Measurements from ENCODE around the gene PDLIM4.

DNA sequence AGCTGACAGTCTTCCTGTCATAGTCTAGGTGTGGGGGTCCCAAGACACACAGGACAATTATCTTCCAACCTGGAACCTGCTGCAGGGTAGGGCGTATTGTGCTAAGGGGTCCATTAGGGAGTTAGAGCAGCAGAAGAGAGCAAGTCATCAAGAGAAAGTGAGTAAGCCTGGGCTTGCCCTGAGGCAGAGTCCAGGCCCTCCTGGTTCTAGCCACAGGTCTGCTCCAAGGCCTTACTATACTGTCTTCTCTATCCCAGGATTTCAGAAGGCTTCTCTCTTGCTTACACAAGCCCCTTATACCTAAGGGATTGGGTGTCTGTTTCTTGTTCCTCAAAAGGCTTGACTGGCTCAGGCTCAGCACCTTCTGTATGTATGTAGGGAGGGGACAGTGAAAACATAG, 37.5 kb upstream of the PDLIM4 start:
- TF ChIP-seq, protein P1, sequence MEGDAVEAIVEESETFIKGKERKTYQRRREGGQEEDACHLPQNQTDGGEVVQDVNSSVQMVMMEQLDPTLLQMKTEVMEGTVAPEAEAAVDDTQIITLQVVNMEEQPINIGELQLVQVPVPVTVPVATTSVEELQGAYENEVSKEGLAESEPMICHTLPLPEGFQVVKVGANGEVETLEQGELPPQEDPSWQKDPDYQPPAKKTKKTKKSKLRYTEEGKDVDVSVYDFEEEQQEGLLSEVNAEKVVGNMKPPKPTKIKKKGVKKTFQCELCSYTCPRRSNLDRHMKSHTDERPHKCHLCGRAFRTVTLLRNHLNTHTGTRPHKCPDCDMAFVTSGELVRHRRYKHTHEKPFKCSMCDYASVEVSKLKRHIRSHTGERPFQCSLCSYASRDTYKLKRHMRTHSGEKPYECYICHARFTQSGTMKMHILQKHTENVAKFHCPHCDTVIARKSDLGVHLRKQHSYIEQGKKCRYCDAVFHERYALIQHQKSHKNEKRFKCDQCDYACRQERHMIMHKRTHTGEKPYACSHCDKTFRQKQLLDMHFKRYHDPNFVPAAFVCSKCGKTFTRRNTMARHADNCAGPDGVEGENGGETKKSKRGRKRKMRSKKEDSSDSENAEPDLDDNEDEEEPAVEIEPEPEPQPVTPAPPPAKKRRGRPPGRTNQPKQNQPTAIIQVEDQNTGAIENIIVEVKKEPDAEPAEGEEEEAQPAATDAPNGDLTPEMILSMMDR (IDR thresholded peaks at IDR 0.05): no peak
- no peak for TF ChIP-seq POLR2A (IDR thresholded peaks at IDR 0.05)

Data from Peyer's patch (tissue), 4 donors.